ENCODE measurements around the gene NRL.
A peak's percentile ranks its signal among the peaks of the same experiment; 100 is the strongest.

Gene NRL

GRCh38 chr14:24136684-24137528 lies 22.2 kb upstream of the NRL start:
- Histone ChIP-seq H3K14ac (ENCODE audit: low read length) (no peak overlapping the region), H3K36me3 (replicated peaks in 1 of 2; ENCODE audit: control insufficient read depth in 2 of 2, insufficient read depth in 2 of 2, low read length in 2 of 2) (peaks cover 19 to 32% of the 10 kb centered on the region in 2 donors), H4K8ac (ENCODE audit: low read depth, low read length) (no peak overlapping the region), H3K79me1 (ENCODE audit: low read depth, low read length) (peaks cover 7% of the 10 kb centered on the region), H2BK120ac (ENCODE audit: low read depth, low read length) (no peak overlapping the region), H2BK15ac (ENCODE audit: low read length) (no peak overlapping the region), H2BK12ac (ENCODE audit: low read length) (no peak overlapping the region), H3K27ac (replicated peaks; ENCODE audit: low read length) (no peak overlapping the region), H3K9ac (ENCODE audit: low read depth, low read length, poor library complexity) (peak overlapping the region; percentile 96), H3K4me3 (ENCODE audit: low read length in 2 of 2) (peak overlapping the region; percentile 87 to 94), H3K18ac (ENCODE audit: low read length) (peak overlapping the region; percentile 100), H2AK5ac (ENCODE audit: low read depth, low read length) (peak overlapping the region; percentile 79), H2BK5ac (ENCODE audit: low read length) (peak overlapping the region; percentile 73), H2AFZ (ENCODE audit: low read length) (peak overlapping the region; percentile 95), H3K9me3 (replicated peaks in 1 of 2; ENCODE audit: control insufficient read depth in 2 of 2, insufficient read depth in 1 of 2, low read depth in 1 of 2, low read length in 2 of 2) (no peaks in the 10 kb centered on the region), H3K4me2 (ENCODE audit: insufficient read depth, low read length, poor library complexity, severe bottlenecking) (peak overlapping the region; percentile 90), H3K27me3 (ENCODE audit: control insufficient read depth in 3 of 3, insufficient read depth in 3 of 3, low read depth in 1 of 3, low read length in 3 of 3) (no peaks in the 10 kb centered on the region), H3K4me1 (ENCODE audit: control insufficient read depth in 2 of 2, insufficient read depth in 1 of 2, low read depth in 1 of 2, low read length in 2 of 2) (peaks cover 11 to 12% of the 10 kb centered on the region in 2 donors), H3K4ac (ENCODE audit: low read length) (no peak overlapping the region), H3K23ac (ENCODE audit: low read depth, low read length, poor library complexity) (peak overlapping the region; percentile 75), H4K91ac (ENCODE audit: low read depth, low read length, poor library complexity) (no peak overlapping the region)
- DNase-seq (ENCODE audit: low spot score): no peak
- WGBS, 2 donors (ENCODE audit: extremely low coverage in 2 of 2, insufficient read length in 2 of 2, insufficient replicate concordance in 1 of 2): no CpG with 5 or more reads among the region's 13 CpGs

- Histone ChIP-seq H3K4me1 (ENCODE audit: control insufficient read depth in 2 of 2, insufficient read depth in 1 of 2, low read depth in 1 of 2, low read length in 2 of 2) (peaks cover 11 to 12% of the 10 kb centered on the region in 2 donors), H2BK5ac (ENCODE audit: low read length) (peak within 1 kb of the TSS; percentile 73), H3K23ac (ENCODE audit: low read depth, low read length, poor library complexity) (peak within 1 kb of the TSS; percentile 75), H4K8ac (ENCODE audit: low read depth, low read length) (peak within 1 kb of the TSS; percentile 93), H2AK5ac (ENCODE audit: low read depth, low read length) (peak within 1 kb of the TSS; percentile 79), H3K9ac (ENCODE audit: low read depth, low read length, poor library complexity) (peak within 1 kb of the TSS; percentile 96), H4K91ac (ENCODE audit: low read depth, low read length, poor library complexity) (peak within 1 kb of the TSS; percentile 90), H3K4ac (ENCODE audit: low read length) (no peak within 1 kb of the TSS), H2AFZ (ENCODE audit: low read length) (peak within 1 kb of the TSS; percentile 95), H2BK15ac (ENCODE audit: low read length) (peak within 1 kb of the TSS; percentile 83), H3K18ac (ENCODE audit: low read length) (peak within 1 kb of the TSS; percentile 100), H3K9me3 (replicated peaks in 1 of 2; ENCODE audit: control insufficient read depth in 2 of 2, insufficient read depth in 1 of 2, low read depth in 1 of 2, low read length in 2 of 2) (no peaks in the 10 kb centered on the region), H3K27ac (replicated peaks; ENCODE audit: low read length) (no peak within 1 kb of the TSS), H3K4me2 (ENCODE audit: insufficient read depth, low read length, poor library complexity, severe bottlenecking) (peak within 1 kb of the TSS; percentile 90), H2BK120ac (ENCODE audit: low read depth, low read length) (no peak within 1 kb of the TSS), H3K14ac (ENCODE audit: low read length) (peak within 1 kb of the TSS; percentile 98), H3K4me3 (ENCODE audit: low read length in 2 of 2) (peak within 1 kb of the TSS; percentile 87 to 94), H2BK12ac (ENCODE audit: low read length) (no peak within 1 kb of the TSS), H3K79me1 (ENCODE audit: low read depth, low read length) (peaks cover 5% of the 10 kb centered on the region), H3K36me3 (replicated peaks in 1 of 2; ENCODE audit: control insufficient read depth in 2 of 2, insufficient read depth in 2 of 2, low read length in 2 of 2) (peaks cover 19 to 32% of the 10 kb centered on the region in 2 donors), H3K27me3 (ENCODE audit: control insufficient read depth in 3 of 3, insufficient read depth in 3 of 3, low read depth in 1 of 3, low read length in 3 of 3) (no peaks in the 10 kb centered on the region)
- WGBS, 2 donors (ENCODE audit: extremely low coverage in 2 of 2, insufficient read length in 2 of 2, insufficient replicate concordance in 1 of 2): no CpG with 5 or more reads among the region's 75 CpGs
- peak; percentile 85 for DNase-seq (ENCODE audit: low spot score)
Observed at GRCh38 chr14:24135834-24136683, 21.3 kb upstream of the NRL start, which contains the start of gene PSME1. Gene PSME1 (plus strand): TSS chr14:24136194. CDS start chr14:24136263, 69 bp downstream.

- Histone ChIP-seq H3K27me3 (ENCODE audit: control insufficient read depth in 3 of 3, insufficient read depth in 3 of 3, low read depth in 1 of 3, low read length in 3 of 3) (no peaks in the 10 kb centered on the region), H3K27ac (replicated peaks; ENCODE audit: low read length) (no peak overlapping the region), H3K79me1 (ENCODE audit: low read depth, low read length) (no peaks in the 10 kb centered on the region), H3K4me1 (ENCODE audit: control insufficient read depth in 2 of 2, insufficient read depth in 1 of 2, low read depth in 1 of 2, low read length in 2 of 2) (peaks cover 11 to 12% of the 10 kb centered on the region in 2 donors), H2BK15ac (ENCODE audit: low read length) (peak overlapping the region; percentile 77), H3K9me3 (replicated peaks in 1 of 2; ENCODE audit: control insufficient read depth in 2 of 2, insufficient read depth in 1 of 2, low read depth in 1 of 2, low read length in 2 of 2) (no peaks in the 10 kb centered on the region), H3K9ac (ENCODE audit: low read depth, low read length, poor library complexity) (no peak overlapping the region), H3K23ac (ENCODE audit: low read depth, low read length, poor library complexity) (peak overlapping the region; percentile 75), H2BK5ac (ENCODE audit: low read length) (no peak overlapping the region), H2AK5ac (ENCODE audit: low read depth, low read length) (no peak overlapping the region), H3K18ac (ENCODE audit: low read length) (peak overlapping the region; percentile 0), H4K8ac (ENCODE audit: low read depth, low read length) (peak overlapping the region; percentile 93), H3K4me2 (ENCODE audit: insufficient read depth, low read length, poor library complexity, severe bottlenecking) (peak overlapping the region; percentile 81), H4K91ac (ENCODE audit: low read depth, low read length, poor library complexity) (peak overlapping the region; percentile 90), H2BK120ac (ENCODE audit: low read depth, low read length) (no peak overlapping the region), H2AFZ (ENCODE audit: low read length) (peak overlapping the region; percentile 95), H3K4me3 (ENCODE audit: low read length in 2 of 2) (peak overlapping the region; percentile 80 to 87), H2BK12ac (ENCODE audit: low read length) (no peak overlapping the region), H3K4ac (ENCODE audit: low read length) (no peak overlapping the region), H3K36me3 (replicated peaks in 1 of 2; ENCODE audit: control insufficient read depth in 2 of 2, insufficient read depth in 2 of 2, low read length in 2 of 2) (peaks cover 19 to 32% of the 10 kb centered on the region in 2 donors), H3K14ac (ENCODE audit: low read length) (no peak overlapping the region)
- no CpG with 5 or more reads among the region's 9 CpGs for WGBS, 2 donors (ENCODE audit: extremely low coverage in 2 of 2, insufficient read length in 2 of 2, insufficient replicate concordance in 1 of 2)
- no peak for DNase-seq (ENCODE audit: low spot score)
Observed at GRCh38 chr14:24135584-24135833, 20.8 kb upstream of the NRL start.

GRCh38 chr14:24133735-24134134 lies 19.0 kb upstream of the NRL start:
- H3K4me2 ChIP-seq (ENCODE audit: insufficient read depth, low read length, poor library complexity, severe bottlenecking): no peak overlapping the region
- no peak overlapping the region for H2BK5ac ChIP-seq (ENCODE audit: low read length)
- no peak overlapping the region for H2BK12ac ChIP-seq (ENCODE audit: low read length)
- H3K14ac ChIP-seq (ENCODE audit: low read length): no peak overlapping the region
- H3K9ac ChIP-seq (ENCODE audit: low read depth, low read length, poor library complexity): no peak overlapping the region
- H2AK5ac ChIP-seq (ENCODE audit: low read depth, low read length): no peak overlapping the region
- no peak overlapping the region for H3K4me3 ChIP-seq (ENCODE audit: low read length in 2 of 2)
- no CpG with 5 or more reads among the region's 1 CpG for WGBS, 2 donors (ENCODE audit: extremely low coverage in 2 of 2, insufficient read length in 2 of 2, insufficient replicate concordance in 1 of 2)
- peaks cover 9 to 10% of the 10 kb centered on the region in 2 donors for H3K4me1 ChIP-seq (ENCODE audit: control insufficient read depth in 2 of 2, insufficient read depth in 1 of 2, low read depth in 1 of 2, low read length in 2 of 2)
- no peak for DNase-seq (ENCODE audit: low spot score)
- no peak overlapping the region for H3K23ac ChIP-seq (ENCODE audit: low read depth, low read length, poor library complexity)
- H3K27me3 ChIP-seq (ENCODE audit: control insufficient read depth in 3 of 3, insufficient read depth in 3 of 3, low read depth in 1 of 3, low read length in 3 of 3): no peaks in the 10 kb centered on the region
- H3K18ac ChIP-seq (ENCODE audit: low read length): no peak overlapping the region
- no peaks in the 10 kb centered on the region for H3K79me1 ChIP-seq (ENCODE audit: low read depth, low read length)
- no peak overlapping the region for H2BK120ac ChIP-seq (ENCODE audit: low read depth, low read length)
- no peaks in the 10 kb centered on the region for H3K9me3 ChIP-seq (replicated peaks in 1 of 2; ENCODE audit: control insufficient read depth in 2 of 2, insufficient read depth in 1 of 2, low read depth in 1 of 2, low read length in 2 of 2)
- H2AFZ ChIP-seq (ENCODE audit: low read length): no peak overlapping the region
- H4K8ac ChIP-seq (ENCODE audit: low read depth, low read length): no peak overlapping the region
- H4K91ac ChIP-seq (ENCODE audit: low read depth, low read length, poor library complexity): no peak overlapping the region
- no peak overlapping the region for H3K27ac ChIP-seq (replicated peaks; ENCODE audit: low read length)
- H2BK15ac ChIP-seq (ENCODE audit: low read length): no peak overlapping the region
- H3K36me3 ChIP-seq (replicated peaks in 1 of 2; ENCODE audit: control insufficient read depth in 2 of 2, insufficient read depth in 2 of 2, low read length in 2 of 2): peaks cover 12 to 18% of the 10 kb centered on the region in 2 donors
- H3K4ac ChIP-seq (ENCODE audit: low read length): no peak overlapping the region
